SW480 (cell line): ENCODE measurements around the gene RBM39.
"Not testable (repeated sequence)": the region's sequence is repeated elsewhere in the genome, so short reads cannot be mapped to it uniquely, and the experiment has no call there.

Source experiments
- DNase-seq: peaks from one replicate; pipeline ENCODE4 v3.0.0-alpha.2; 2016; ENCODE audit warnings: low spot score

Gene RBM39

GRCh38 chr20:35750611-35751010 lies 8.6 kb upstream of the RBM39 start:
- no peak for DNase-seq

- DNase-seq, result not testable (repeated sequence)
These were observed 2.4 kb upstream of the RBM39 start for GRCh38 chr20:35744492-35744841.

GRCh38 chr20:35743693-35744491 lies 1.8 kb upstream of the RBM39 start:
- DNase-seq, result no peak

- peak; percentile 47 for DNase-seq
These were observed 872 bp upstream of the RBM39 start for GRCh38 chr20:35742741-35743523.

- peak; percentile 47 for DNase-seq
These were observed 2.5 kb downstream of the RBM39 start for GRCh38 chr20:35739294-35740163.

- no peak for DNase-seq
These were observed 3.5 kb downstream of the RBM39 start for GRCh38 chr20:35738410-35739179.

- no peak for DNase-seq
These were observed 4.2 kb downstream of the RBM39 start for GRCh38 chr20:35737865-35738333.

GRCh38 chr20:35735826-35736470 lies 6.1 kb downstream of the RBM39 start:
- no peak for DNase-seq

GRCh38 chr20:35734777-35735649 lies 7.0 kb downstream of the RBM39 start:
- no peak for DNase-seq

- no peak for DNase-seq
These were observed 7.7 kb downstream of the RBM39 start for GRCh38 chr20:35734374-35734773.

- DNase-seq, result no peak
These were observed 9.4 kb downstream of the RBM39 start for GRCh38 chr20:35732644-35732982.

GRCh38 chr20:35731862-35732643 lies 10.0 kb downstream of the RBM39 start:
- no peak for DNase-seq

GRCh38 chr20:35731469-35731788 lies 10.6 kb downstream of the RBM39 start:
- no peak for DNase-seq

GRCh38 chr20:35730583-35731468 lies 11.2 kb downstream of the RBM39 start:
- no peak for DNase-seq

GRCh38 chr20:35729836-35730582 lies 12.1 kb downstream of the RBM39 start:
- no peak for DNase-seq

- DNase-seq, result no peak
These were observed 12.7 kb downstream of the RBM39 start for GRCh38 chr20:35729283-35729807.
